Psoas muscle (tissue), 8 donors: ENCODE data around the gene CEP250. TPM values are rescaled to one million over a fixed set of nuclear protein-coding genes. Genes with fewer than 3 reads are reported as not detected.
A peak's percentile ranks its signal among the peaks of the same experiment; 100 is the strongest.

ENCODE experiments used
- ATAC-seq, 4 donors: fragments of 200-7000 bp; cut with Tn5 transposase; one replicate each; pipeline ENCODE4 v1.9.1; 2020; ENCODE audit warnings: moderate library complexity in 3 of 4, mild to moderate bottlenecking in 2 of 4
- DNase-seq, 2 donors: peaks; one replicate each; pipeline ENCODE4 v3.0.0-alpha.2; 2020
- H3K27ac ChIP-seq: fragments of 200-600 bp; one replicate; pipeline ENCODE4 v1.8.0; 2022
- H3K27me3 ChIP-seq, 3 donors: fragments of 200-600 bp in 1 of 3; one replicate each; pipeline versions ENCODE4 v1.6.1 to v1.8.0; 2013 to 2022; ENCODE audit warnings: low read length in 2 of 3, mild to moderate bottlenecking in 2 of 3, moderate library complexity in 1 of 3; ENCODE audit not compliant: insufficient read depth in 3 of 3
- H3K36me3 ChIP-seq, 2 donors: fragments of 200-600 bp in 1 of 2; one replicate each; pipeline versions ENCODE4 v1.6.1 to v1.8.0; 2013 to 2022; ENCODE audit warnings: low read depth in 1 of 2, mild to moderate bottlenecking in 1 of 2, moderate library complexity in 1 of 2; ENCODE audit not compliant: insufficient read depth in 1 of 2
- H3K4me1 ChIP-seq: fragments of 200-600 bp; one replicate; pipeline ENCODE4 v1.8.0; 2022
- H3K4me3 ChIP-seq: fragments of 200-600 bp; one replicate; pipeline ENCODE4 v1.8.0; 2022; ENCODE audit warnings: mild to moderate bottlenecking
- H3K9me3 ChIP-seq: fragments of 200-600 bp; one replicate; pipeline ENCODE4 v1.8.0; 2022
- WGBS, 3 donors: extraction: QIAGEN DNeasy Blood & Tissue Kit; methylation state at CpG; one replicate each; pipeline versions ENCODE4 v1.1.6 to v1.1.7; 2013; 5-methylcytosine and 5-hydroxymethylcytosine counted together
- intact Hi-C, 2 donors: fragments of 100-400 bp; cut with DNase I; formaldehyde crosslinking; loops; one replicate each; pipeline versions ENCODE4 v1.11.0 to v1.14.2; 2022
- polyA plus RNA-seq, 3 donors: library from polyadenylated mRNA; stranded (reverse); fragments of 200-250 nt; gene quantifications; one replicate each; pipeline ENCODE4 v1.2.3, GENCODE V29; 2013
- total RNA-seq, 4 donors: library from RNA; stranded (reverse); fragmentation: NEBNext Ultra II Directional in 2 of 4; extraction: Animal tissue kit (Norgen Biotek cat#: 25700) in 2 of 4; gene quantifications; one replicate each; pipeline versions ENCODE4 v1.2.1 to v1.2.4, GENCODE V29; 2021 to 2023
- TF ChIP-seq, protein P1 (sequence below): fragments of 200-600 bp; IDR thresholded peaks from one replicate; pipeline ENCODE4 v1.8.0; 2022; ENCODE audit warnings: antibody characterized with exemption
- donor health status: healthy with polysubstance abuse.
- donor health status: DM: no; HTN: no; CAD: no; lungs with moderate emphysema.
- donor health status: Bipolar disorder and iron deficiency.
- donor health status: healthy.
- donor health status: DM: yes; HTN: yes; CAD: no.
- donor health status: DM: no; HTN: no; CAD: no.
- donor health status: DM: no; HTN: no; CAD: no.
- donor health status: DM: yes; HTN: yes; CAD: no.

Gene CEP250
- total and polyA plus RNA-seq, 7 donors: 4.2 to 19.3 (median 17.0) TPM

GRCh38 chr20:35560105-35560511, 104.7 kb downstream of the CEP250 start:
- Histone ChIP-seq H3K4me1 (no peaks in the 10 kb centered on the region), H3K9me3 (no peaks in the 10 kb centered on the region), H3K27me3 (no peaks in the 10 kb centered on the region), H3K36me3 (peaks cover 0 to 36% of the 10 kb centered on the region in 2 donors), H3K4me3 (no peak overlapping the region), H3K27ac (no peak overlapping the region)
- DNase-seq (peak in 1 of 2 donors; percentile 32), ATAC-seq (no peak)
- intact Hi-C loops: no loop called here
- TF ChIP-seq, protein P1, sequence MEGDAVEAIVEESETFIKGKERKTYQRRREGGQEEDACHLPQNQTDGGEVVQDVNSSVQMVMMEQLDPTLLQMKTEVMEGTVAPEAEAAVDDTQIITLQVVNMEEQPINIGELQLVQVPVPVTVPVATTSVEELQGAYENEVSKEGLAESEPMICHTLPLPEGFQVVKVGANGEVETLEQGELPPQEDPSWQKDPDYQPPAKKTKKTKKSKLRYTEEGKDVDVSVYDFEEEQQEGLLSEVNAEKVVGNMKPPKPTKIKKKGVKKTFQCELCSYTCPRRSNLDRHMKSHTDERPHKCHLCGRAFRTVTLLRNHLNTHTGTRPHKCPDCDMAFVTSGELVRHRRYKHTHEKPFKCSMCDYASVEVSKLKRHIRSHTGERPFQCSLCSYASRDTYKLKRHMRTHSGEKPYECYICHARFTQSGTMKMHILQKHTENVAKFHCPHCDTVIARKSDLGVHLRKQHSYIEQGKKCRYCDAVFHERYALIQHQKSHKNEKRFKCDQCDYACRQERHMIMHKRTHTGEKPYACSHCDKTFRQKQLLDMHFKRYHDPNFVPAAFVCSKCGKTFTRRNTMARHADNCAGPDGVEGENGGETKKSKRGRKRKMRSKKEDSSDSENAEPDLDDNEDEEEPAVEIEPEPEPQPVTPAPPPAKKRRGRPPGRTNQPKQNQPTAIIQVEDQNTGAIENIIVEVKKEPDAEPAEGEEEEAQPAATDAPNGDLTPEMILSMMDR: no peak
- 64 to 73% (median 65%) methylated on average over 18 of the region's 18 CpGs for WGBS, 3 donors

GRCh38 chr20:35560541-35560940, 105.1 kb downstream of the CEP250 start:
- H3K4me1 ChIP-seq: no peaks in the 10 kb centered on the region
- intact Hi-C loops: no loop called here
- DNase-seq: peak in 1 of 2 donors; percentile 27
- H3K9me3 ChIP-seq: no peaks in the 10 kb centered on the region
- no peaks in the 10 kb centered on the region for H3K27me3 ChIP-seq
- peaks cover 0 to 32% of the 10 kb centered on the region in 2 donors for H3K36me3 ChIP-seq
- no peak overlapping the region for H3K4me3 ChIP-seq
- H3K27ac ChIP-seq: no peak overlapping the region
- 61 to 66% (median 64%) methylated on average over 10 of the region's 10 CpGs for WGBS, 3 donors
- TF ChIP-seq, protein P1: no peak
- ATAC-seq: no peak

- Histone ChIP-seq H3K27me3 (no peaks in the 10 kb centered on the region), H3K4me1 (no peaks in the 10 kb centered on the region), H3K9me3 (no peaks in the 10 kb centered on the region), H3K4me3 (no peak overlapping the region), H3K36me3 (peaks cover 0 to 25% of the 10 kb centered on the region in 2 donors), H3K27ac (no peak overlapping the region)
- 19 to 23% (median 22%) methylated on average over 7 of the region's 7 CpGs for WGBS, 3 donors
- peak in 1 of 2 donors; percentile 47 for DNase-seq
- TF ChIP-seq, protein P1: no peak
- intact Hi-C loops: no loop called here
- peak; percentile 39 to 70 (median 52) for ATAC-seq
Observed at GRCh38 chr20:35561268-35561667, 105.9 kb downstream of the CEP250 start.

DNA sequence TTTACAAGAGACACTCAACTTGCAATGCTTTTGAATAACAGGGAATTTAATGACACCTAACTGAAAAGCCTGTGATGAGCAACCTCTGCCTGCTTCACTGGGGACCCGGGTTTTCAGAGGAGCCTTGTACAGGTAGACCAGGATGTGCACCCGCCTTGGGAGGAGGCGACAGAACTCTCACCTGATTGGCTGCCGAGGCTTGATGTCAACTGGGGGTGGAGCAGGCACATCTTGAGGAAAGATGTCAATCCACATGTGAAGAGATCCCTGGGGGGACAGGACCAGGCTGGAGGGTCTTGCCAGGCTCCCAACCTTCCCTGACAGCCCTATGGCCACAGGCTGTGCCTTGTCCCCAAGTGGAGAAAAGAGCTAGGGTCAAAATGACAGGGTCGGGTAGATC, 106.3 kb downstream of the CEP250 start:
- no peaks in the 10 kb centered on the region for H3K27me3 ChIP-seq
- peak in 1 of 2 donors; percentile 35 for DNase-seq
- TF ChIP-seq, protein P1: no peak
- no peak overlapping the region for H3K4me3 ChIP-seq
- peaks cover 0 to 21% of the 10 kb centered on the region in 2 donors for H3K36me3 ChIP-seq
- intact Hi-C loops: no loop called here
- no peaks in the 10 kb centered on the region for H3K9me3 ChIP-seq
- WGBS, 3 donors: 45 to 55% (median 47%) methylated on average over 5 of the region's 5 CpGs
- no peaks in the 10 kb centered on the region for H3K4me1 ChIP-seq
- no peak for ATAC-seq
- H3K27ac ChIP-seq: no peak overlapping the region

DNA sequence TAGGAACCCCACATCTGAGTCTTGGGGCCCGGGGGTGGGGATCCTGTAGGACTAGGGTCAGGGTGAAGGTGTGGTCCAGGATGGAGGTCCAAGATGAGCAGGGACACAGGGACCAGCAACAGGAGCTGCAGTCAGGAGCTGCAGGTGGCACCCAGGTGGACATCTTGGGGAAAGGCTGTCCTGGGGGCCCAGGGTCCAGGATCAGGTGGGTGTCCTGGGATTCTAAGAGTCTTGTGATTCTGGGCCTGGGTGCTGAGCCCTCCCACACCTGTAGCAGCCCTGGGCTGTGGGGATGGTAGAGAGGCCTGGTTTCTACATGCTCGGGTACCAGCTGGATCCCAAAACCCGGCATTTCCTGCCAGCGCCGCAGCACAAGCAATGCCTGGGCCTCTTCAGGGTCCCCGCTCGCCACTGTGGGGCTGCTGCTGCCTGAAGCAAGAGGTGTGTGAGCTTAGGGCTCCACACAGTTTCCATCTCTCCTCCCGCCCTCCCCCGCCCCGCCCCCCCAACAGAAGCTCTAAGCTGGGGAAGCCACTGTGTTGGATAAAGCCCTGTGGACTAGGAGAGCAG, 107.2 kb downstream of the CEP250 start:
- TF ChIP-seq, protein P1: no peak
- intact Hi-C loops: no loop called here
- no peak overlapping the region for H3K27ac ChIP-seq
- no peaks in the 10 kb centered on the region for H3K27me3 ChIP-seq
- peaks cover 0 to 12% of the 10 kb centered on the region in 2 donors for H3K36me3 ChIP-seq
- no peaks in the 10 kb centered on the region for H3K4me1 ChIP-seq
- ATAC-seq (no peak), DNase-seq (peak in 1 of 2 donors; percentile 18)
- no peaks in the 10 kb centered on the region for H3K9me3 ChIP-seq
- no peak overlapping the region for H3K4me3 ChIP-seq
- whole genome bisulfite sequencing, 3 donors: 79 to 90% (median 79%) methylated on average over 8 to 10 of the region's 10 CpGs
